Skeletal muscle satellite cell (primary cell): ENCODE data around the gene TSPAN5.

Experiments used
- H3K27me3 ChIP-seq: 2 replicates; pipeline ENCODE4 v1.7.0; 2013; ENCODE audit warnings: low read length; ENCODE audit not compliant: control insufficient read depth, insufficient read depth
- H3K36me3 ChIP-seq: 2 replicates; pipeline ENCODE4 v1.7.0; 2013; ENCODE audit warnings: mild to moderate bottlenecking, control low read depth, low read length; ENCODE audit not compliant: insufficient read depth
- H3K4me1 ChIP-seq: 2 replicates; pipeline ENCODE4 v1.7.0; 2013; ENCODE audit warnings: low read length; ENCODE audit not compliant: control insufficient read depth, insufficient read depth
- H3K4me2 ChIP-seq: 2 replicates; pipeline ENCODE4 v1.7.0; 2013; ENCODE audit warnings: mild to moderate bottlenecking, low read length
- H3K4me3 ChIP-seq: 2 replicates; pipeline ENCODE4 v1.7.0; 2013; ENCODE audit warnings: low read length
- H3K9ac ChIP-seq: 2 replicates; pipeline ENCODE4 v1.7.0; 2013; ENCODE audit warnings: mild to moderate bottlenecking, low read depth, low read length, moderate library complexity
- H3K9me3 ChIP-seq: replicated peaks from 2 replicates; pipeline ENCODE4 v1.7.0; 2013; ENCODE audit warnings: mild to moderate bottlenecking, control low read depth, low read length

TSPAN5 gene

DNA sequence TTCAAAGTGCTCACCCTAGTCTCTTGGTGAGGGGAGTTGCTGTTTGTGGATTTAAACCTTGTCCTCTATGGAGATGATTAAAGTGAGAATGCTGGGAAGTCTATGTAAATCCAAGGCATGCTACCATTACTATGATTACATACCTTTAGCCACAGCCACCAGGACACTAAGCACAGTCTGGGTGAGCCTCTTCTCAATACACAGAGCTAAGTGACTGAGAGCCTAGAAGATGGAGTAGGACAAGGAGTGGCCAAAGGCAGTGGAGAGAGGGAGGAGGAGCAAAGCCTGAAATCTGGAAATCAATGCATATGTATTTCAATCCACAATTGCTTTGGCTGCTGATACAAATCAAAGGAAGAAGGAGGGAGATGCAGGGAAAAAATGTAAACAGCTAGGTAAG is 12.7 kb upstream of the TSPAN5 start:
- Histone ChIP-seq H3K27me3 (no peaks in the 10 kb centered on the region), H3K9me3 (no peaks in the 10 kb centered on the region), H3K4me1 (no peaks in the 10 kb centered on the region), H3K4me3 (no peak overlapping the region), H3K4me2 (no peak overlapping the region), H3K9ac (no peak overlapping the region), H3K36me3 (no peaks in the 10 kb centered on the region)

DNA sequence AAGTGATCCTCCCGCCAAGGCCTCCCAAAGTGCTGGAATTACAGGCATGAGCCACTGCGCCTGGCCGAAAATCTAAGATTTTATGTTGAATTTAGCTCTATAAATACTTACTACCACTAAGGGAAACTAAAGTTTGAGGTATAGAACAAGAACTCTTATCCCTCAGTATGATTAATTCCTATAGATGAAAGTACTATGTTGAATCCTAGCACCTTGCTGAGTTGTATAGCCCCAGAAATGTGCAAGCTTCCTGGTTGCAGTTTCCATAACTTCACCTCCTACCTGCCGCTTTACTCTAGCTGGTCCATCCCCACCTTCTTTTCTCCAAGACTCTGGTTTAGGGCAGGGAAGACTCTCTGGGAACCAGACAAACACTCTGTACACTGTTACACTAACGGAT is 11.8 kb upstream of the TSPAN5 start:
- no peaks in the 10 kb centered on the region for H3K27me3 ChIP-seq
- H3K9ac ChIP-seq: no peak overlapping the region
- no peak overlapping the region for H3K4me3 ChIP-seq
- H3K9me3 ChIP-seq: no peaks in the 10 kb centered on the region
- H3K4me1 ChIP-seq: no peaks in the 10 kb centered on the region
- H3K36me3 ChIP-seq: no peaks in the 10 kb centered on the region
- H3K4me2 ChIP-seq: no peak overlapping the region

DNA sequence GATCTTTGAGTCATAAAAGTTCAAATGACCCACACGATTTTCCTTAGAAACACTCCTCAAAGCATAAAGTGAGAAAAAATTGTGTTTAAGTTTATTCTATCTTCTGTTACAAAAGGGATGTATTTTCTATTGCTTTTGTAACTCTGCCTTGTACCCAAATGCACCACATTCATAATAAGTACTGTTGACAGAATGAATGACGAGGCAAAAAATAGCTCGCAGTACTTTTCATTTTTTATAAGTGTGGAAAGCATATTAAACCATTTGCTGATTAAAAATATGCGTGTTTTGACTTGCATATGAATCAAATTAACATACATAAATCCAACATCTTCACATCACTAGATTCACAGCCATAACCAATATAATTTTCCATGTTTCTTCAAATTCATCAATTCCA is 11.2 kb upstream of the TSPAN5 start:
- no peak overlapping the region for H3K9ac ChIP-seq

DNA sequence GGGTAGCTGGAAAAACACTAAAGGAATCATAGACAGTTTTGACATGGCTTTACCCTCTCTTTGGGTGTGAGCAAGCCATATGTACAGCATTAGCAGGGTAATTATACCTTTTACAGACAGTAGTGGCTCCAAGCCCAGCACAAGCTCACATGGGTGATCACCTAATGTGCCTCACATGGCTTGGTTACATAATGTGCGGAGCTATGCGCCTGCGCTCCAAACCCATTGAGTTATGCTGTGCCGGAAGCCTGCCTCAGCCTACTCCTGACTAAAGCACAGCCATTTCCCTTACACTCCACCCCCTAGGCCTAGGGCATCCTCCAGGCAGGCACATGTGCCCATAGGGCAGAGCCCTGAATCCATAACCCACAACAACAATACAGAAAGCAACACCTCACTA is 6.5 kb upstream of the TSPAN5 start:
- H3K9ac ChIP-seq: no peak overlapping the region
- H3K4me1 ChIP-seq: peaks cover 7% of the 10 kb centered on the region
- H3K9me3 ChIP-seq: no peaks in the 10 kb centered on the region
- H3K4me3 ChIP-seq: no peak overlapping the region
- H3K36me3 ChIP-seq: no peaks in the 10 kb centered on the region
- H3K27me3 ChIP-seq: no peaks in the 10 kb centered on the region
- no peak overlapping the region for H3K4me2 ChIP-seq

More for the DNA sequence above, 11.2 kb upstream of the TSPAN5 start:
- no peaks in the 10 kb centered on the region for H3K4me1 ChIP-seq
- no peaks in the 10 kb centered on the region for H3K36me3 ChIP-seq
- H3K27me3 ChIP-seq: no peaks in the 10 kb centered on the region
- H3K4me2 ChIP-seq: no peak overlapping the region
- H3K4me3 ChIP-seq: no peak overlapping the region
- H3K9me3 ChIP-seq: no peaks in the 10 kb centered on the region

DNA sequence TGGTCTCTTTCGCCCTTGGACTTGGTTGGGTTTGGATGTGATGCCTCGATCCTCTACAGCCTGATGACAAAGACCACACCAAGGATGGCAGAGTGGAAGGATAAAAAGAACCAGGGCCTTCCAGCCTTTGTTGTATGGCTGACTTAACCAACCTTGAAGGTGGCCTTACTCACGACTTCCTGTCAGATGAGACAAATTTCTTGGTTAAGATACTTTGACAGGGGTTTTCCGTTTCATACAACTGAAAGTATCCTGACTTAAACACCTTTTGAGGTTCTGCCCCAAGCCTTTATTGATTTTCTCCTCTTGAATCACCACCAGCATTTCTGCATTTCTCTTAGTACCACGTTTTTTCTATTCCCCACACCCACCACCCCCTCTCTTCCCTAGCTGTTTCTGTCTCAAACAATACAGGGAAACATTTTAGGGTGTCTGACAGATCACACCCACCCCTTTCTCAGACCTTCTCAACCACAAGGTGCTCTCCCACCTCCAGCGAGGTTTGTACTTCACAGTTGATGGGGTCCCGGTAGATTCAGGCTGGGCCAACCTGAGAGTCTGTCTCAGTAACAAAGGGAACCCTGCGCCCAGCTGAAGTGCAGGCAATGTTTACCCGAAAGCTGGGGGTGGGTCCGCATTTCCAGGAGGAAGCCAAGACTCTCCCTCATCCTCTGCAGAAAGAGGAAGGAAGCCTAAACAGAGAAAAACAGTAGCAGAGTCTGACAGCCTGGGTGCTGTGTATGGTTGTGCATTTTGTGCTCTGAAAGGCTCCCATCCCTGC is 5.0 kb upstream of the TSPAN5 start:
- Histone ChIP-seq H3K9me3 (no peaks in the 10 kb centered on the region), H3K4me1 (peaks cover 17% of the 10 kb centered on the region), H3K9ac (no peak overlapping the region), H3K36me3 (no peaks in the 10 kb centered on the region), H3K27me3 (no peaks in the 10 kb centered on the region), H3K4me3 (no peak overlapping the region), H3K4me2 (no peak overlapping the region)

DNA sequence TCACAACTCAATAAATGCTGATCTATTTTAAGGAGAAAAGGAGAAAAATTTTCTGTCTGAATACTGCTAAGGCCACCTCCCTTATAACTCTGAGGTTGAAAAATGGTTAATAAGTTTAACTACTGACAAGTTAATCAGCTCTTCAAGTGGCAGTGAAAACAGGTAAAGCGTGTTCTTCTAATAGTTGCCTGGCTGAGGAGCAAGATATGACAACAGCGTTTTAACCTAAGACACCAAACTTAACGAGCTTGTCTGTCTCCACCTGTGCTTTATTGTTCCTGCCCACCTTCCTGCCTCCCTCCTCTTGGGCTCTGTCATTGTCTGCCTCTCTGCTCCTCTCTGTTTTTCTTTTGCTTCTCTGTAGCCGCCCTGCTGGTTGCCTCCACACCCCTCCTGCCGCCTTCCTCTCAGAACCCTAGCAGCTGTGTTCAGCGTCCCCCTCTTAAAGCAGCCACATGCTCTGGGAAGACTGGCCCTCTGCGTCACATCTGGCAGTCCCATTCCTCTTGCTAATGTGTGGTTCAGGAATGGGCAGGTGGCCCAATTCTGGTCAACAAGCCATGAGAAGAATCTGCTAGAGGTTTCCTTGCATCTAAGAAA is 4.3 kb upstream of the TSPAN5 start:
- Histone ChIP-seq H3K36me3 (no peaks in the 10 kb centered on the region), H3K27me3 (no peaks in the 10 kb centered on the region), H3K4me1 (peaks cover 17% of the 10 kb centered on the region), H3K4me2 (no peak overlapping the region), H3K9me3 (no peaks in the 10 kb centered on the region), H3K9ac (no peak overlapping the region), H3K4me3 (no peak overlapping the region)

DNA sequence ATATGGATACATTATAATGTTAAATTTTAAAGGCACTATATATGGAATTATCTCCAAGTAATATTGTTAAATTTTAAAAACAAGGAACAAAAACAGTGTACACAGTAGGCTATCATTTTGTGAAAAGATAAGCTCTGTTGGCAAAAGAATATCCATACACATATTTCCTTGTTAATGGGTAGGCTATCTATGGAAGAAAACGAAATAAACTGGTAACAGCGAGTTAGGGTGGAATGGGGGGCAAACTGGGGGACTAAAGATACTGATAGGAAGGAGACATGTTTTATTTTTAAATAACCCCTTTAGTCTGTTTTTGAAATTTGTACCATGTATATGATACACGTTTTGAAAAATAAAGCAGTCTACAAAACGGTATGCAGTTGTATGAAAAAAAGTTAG is 3.6 kb upstream of the TSPAN5 start:
- no peak overlapping the region for H3K4me2 ChIP-seq
- H3K27me3 ChIP-seq: no peaks in the 10 kb centered on the region
- H3K4me3 ChIP-seq: no peak overlapping the region
- peaks cover 17% of the 10 kb centered on the region for H3K4me1 ChIP-seq
- no peaks in the 10 kb centered on the region for H3K9me3 ChIP-seq
- H3K36me3 ChIP-seq: no peaks in the 10 kb centered on the region
- no peak overlapping the region for H3K9ac ChIP-seq

DNA sequence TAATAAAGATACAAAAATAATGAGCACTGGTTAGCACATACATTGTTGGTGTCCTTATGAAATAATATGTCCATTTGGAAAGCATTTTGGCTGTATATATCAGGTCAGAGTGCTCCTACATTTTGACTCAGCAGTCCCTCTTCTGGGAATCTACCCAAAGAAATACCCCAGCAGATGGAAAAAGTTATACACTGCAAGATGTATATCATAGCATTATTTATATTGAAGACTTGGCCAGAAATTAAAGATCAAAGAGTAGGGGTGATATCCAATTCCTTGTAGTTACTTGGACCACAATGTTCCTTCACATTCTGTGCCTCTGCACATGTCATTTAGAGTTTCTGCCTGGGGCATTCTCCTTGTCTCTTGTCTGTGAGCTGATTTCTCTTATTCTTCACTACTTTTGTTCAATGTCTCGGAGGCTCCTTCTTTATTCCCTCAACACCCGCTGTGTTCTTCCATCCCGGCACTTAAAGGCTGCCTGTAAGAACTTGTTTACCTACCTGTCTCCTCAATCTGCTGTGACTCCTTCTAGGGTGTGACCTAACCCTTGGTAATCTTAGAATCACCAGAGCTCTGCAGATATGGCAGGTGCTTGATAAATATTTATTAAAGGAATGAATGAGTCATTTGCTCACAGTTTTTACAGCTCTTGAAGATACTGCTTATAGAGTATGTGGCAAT is 3.1 kb upstream of the TSPAN5 start:
- no peak overlapping the region for H3K4me3 ChIP-seq
- H3K36me3 ChIP-seq: no peaks in the 10 kb centered on the region
- H3K4me1 ChIP-seq: peaks cover 17% of the 10 kb centered on the region
- no peaks in the 10 kb centered on the region for H3K9me3 ChIP-seq
- H3K27me3 ChIP-seq: no peaks in the 10 kb centered on the region
- no peak overlapping the region for H3K4me2 ChIP-seq
- no peak overlapping the region for H3K9ac ChIP-seq

DNA sequence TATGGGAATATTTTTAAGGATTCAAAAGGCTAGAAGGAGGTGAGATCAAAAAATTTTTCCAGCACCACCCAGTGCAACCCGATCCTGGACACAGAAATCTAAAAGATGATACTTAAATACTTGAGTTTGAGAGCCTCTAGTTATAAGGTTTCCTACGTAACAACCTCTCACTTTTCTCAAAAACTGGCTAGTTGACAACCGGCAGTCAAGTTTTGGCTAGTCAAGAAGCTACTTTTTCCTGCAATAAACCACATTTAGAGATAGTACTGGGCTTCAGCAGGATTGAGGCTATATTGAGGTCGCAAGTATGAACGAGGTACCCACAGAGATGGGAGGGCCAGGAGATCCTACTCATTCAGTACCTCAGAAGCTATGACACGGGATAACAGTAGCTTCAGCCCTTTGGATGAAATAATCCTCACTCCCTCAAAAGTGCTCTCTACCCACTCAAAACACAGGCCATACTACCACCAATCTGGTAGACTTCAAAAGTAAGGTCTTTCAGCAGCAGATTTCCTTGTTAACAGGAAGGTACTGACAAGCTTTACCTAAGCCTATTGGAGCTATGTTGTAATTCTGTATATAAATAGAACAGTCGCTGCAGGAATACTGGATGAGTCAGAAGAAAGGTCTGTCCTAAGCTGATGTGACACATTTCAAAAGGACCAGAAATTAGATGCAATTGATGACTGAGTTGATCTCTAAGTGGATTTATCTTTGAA is 1.5 kb upstream of the TSPAN5 start:
- peaks cover 32% of the 10 kb centered on the region for H3K4me1 ChIP-seq

DNA sequence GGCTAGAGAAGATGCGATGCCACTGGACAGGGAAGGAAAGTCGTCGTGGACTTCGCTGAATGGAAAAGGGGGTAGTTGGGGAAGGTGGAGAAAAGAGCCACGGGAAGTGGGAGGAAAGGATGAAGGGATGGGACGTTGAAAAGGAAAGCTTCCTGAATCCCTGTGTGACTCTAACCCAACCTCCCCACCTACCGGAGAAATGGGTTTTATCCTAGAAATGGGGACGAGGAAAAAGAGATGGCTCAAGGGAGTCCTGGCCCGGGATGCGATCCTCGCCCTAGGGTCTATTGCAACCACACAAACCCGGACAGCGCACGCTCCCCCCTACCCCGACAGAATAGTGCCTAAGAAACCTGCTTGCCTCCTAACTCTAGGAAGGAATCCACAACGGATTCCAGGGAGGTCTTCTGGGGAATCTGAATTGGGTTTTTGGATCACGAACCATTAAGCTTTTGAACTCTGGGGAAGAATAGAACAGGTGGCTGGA is 738 bp upstream of the TSPAN5 start:
- H3K9ac ChIP-seq: peak overlapping the region; percentile 95
- H3K4me2 ChIP-seq: peak overlapping the region; percentile 89
- peaks cover 37% of the 10 kb centered on the region for H3K4me1 ChIP-seq
- H3K27me3 ChIP-seq: no peaks in the 10 kb centered on the region
- peak overlapping the region; percentile 81 for H3K4me3 ChIP-seq
- no peaks in the 10 kb centered on the region for H3K36me3 ChIP-seq
- H3K9me3 ChIP-seq: no peaks in the 10 kb centered on the region

More for the DNA sequence above, 1.5 kb upstream of the TSPAN5 start:
- H3K9me3 ChIP-seq: no peaks in the 10 kb centered on the region
- H3K4me2 ChIP-seq: peak overlapping the region; percentile 89
- peak overlapping the region; percentile 95 for H3K9ac ChIP-seq
- H3K27me3 ChIP-seq: no peaks in the 10 kb centered on the region
- H3K4me3 ChIP-seq: peak overlapping the region; percentile 81
- no peaks in the 10 kb centered on the region for H3K36me3 ChIP-seq
